GM18873 (cell line): ENCODE data around the gene CYP24A1.

Experiments used
- ATAC-seq: cut with Tn5 transposase; IDR thresholded peaks from one replicate; pipeline ENCODE4 v1.9.1; 2021; ENCODE audit warnings: mild to moderate bottlenecking, moderate library complexity, moderate number of reproducible peaks; ENCODE audit not compliant: unreplicated experiment, low FRiP score

CYP24A1 gene

GRCh38 chr20:54173653-54174456 lies at the start of gene CYP24A1:
CYP24A1 (minus strand) TSS chr20:54173986; CDS start chr20:54173579, 407 bp downstream.
- no peak for ATAC-seq

- ATAC-seq: no peak
Measured at GRCh38 chr20:54223285-54223684, 49.5 kb upstream of the CYP24A1 start.

GRCh38 chr20:54221996-54222890 lies 48.5 kb upstream of the CYP24A1 start:
- no peak for ATAC-seq

GRCh38 chr20:54221353-54221752 lies 47.6 kb upstream of the CYP24A1 start:
- no peak for ATAC-seq

GRCh38 chr20:54220722-54221121 lies 46.9 kb upstream of the CYP24A1 start:
- ATAC-seq: no peak

- no peak for ATAC-seq
Measured at GRCh38 chr20:54219751-54220426, 46.1 kb upstream of the CYP24A1 start.

- ATAC-seq: no peak
Measured at GRCh38 chr20:54218470-54218869, 44.7 kb upstream of the CYP24A1 start.

GRCh38 chr20:54217762-54218161 lies 44.0 kb upstream of the CYP24A1 start:
- no peak for ATAC-seq

GRCh38 chr20:54215157-54215789 lies 41.5 kb upstream of the CYP24A1 start:
- no peak for ATAC-seq

GRCh38 chr20:54214566-54214965 lies 40.8 kb upstream of the CYP24A1 start:
- no peak for ATAC-seq

- ATAC-seq: no peak
Measured at GRCh38 chr20:54212871-54213270, 39.1 kb upstream of the CYP24A1 start.

- no peak for ATAC-seq
Measured at GRCh38 chr20:54212226-54212625, 38.4 kb upstream of the CYP24A1 start.

- no peak for ATAC-seq
Measured at GRCh38 chr20:54209216-54209813, 35.5 kb upstream of the CYP24A1 start.

GRCh38 chr20:54208548-54209176 lies 34.9 kb upstream of the CYP24A1 start:
- no peak for ATAC-seq

- peak; percentile 87 for ATAC-seq
Measured at GRCh38 chr20:54207743-54208547, 34.2 kb upstream of the CYP24A1 start, which contains the start of gene PFDN4. PFDN4 (plus strand) TSS chr20:54208087; CDS start chr20:54208101, 14 bp downstream.

GRCh38 chr20:54207053-54207742 lies 33.4 kb upstream of the CYP24A1 start:
- no peak for ATAC-seq

GRCh38 chr20:54205450-54205849 lies 31.7 kb upstream of the CYP24A1 start:
- ATAC-seq: no peak

- no peak for ATAC-seq
Measured at GRCh38 chr20:54204481-54204880, 30.7 kb upstream of the CYP24A1 start.
